ENCODE measurements around the gene SYMPK. TPM values are rescaled to one million over a fixed set of nuclear protein-coding genes. Genes with fewer than 3 reads are reported as not detected.
A peak's percentile ranks its signal among the peaks of the same experiment; 100 is the strongest.

Gene SYMPK
- total RNA-seq, 2 experiments from 2014 or later = 84.4 to 118 TPM

DNA sequence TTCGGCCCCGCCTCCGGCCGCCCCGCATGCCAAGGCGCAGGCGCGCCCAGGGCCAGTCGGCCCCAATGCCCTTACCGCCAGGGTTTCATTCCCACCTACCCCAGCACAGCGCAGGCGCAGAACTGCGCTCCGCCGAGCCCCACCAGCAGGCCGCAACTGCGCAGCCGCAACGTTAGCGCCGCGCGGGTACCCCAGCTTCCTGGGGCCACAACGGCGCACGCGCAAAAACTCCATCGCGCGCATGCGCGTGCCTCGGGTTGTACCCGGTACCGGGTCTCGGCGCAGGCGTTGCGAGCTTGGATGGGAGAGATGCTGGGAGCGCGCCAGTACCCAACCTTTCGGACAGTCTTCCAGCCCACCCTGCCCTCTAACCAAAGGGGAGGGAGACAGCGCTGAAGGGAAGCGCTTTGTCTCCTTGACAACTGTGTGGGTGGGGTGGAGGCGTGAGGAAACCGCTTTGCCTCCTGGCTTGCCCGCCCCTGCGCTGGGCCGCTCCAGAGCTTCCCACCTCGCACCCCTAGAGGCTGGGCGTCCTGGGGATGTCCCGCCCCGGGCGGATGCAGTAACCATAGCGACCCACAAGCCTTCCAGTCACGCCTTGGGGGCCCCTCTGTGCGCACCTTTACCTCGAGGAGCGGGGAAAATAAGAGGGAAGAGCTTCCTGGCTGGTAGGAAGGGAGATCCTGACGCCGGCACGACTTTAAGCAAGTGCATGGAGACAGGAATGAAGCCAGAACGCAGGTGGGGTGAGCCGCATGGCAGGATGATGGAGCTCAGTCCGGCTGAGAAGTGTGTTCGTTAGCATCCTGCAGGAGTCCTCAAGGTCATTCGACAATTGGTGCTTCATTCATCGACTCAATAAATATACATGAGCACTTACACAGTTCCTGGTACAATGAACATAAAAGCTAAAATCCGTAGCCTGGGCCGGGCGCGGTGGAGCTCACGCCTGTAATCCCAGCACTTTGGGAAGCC is 40.0 kb upstream of the SYMPK start:
- Histone ChIP-seq H3K36me3 (ENCODE audit: insufficient read depth, low read length) (peaks cover 23% of the 10 kb centered on the region), H3K9me2 (ENCODE audit: insufficient read depth, low read length) (no peaks in the 10 kb centered on the region), H3K4me1 (ENCODE audit: insufficient read depth, low read length, poor library complexity, severe bottlenecking) (peaks cover 20% of the 10 kb centered on the region), H3K27ac (ENCODE audit: low read depth, low read length, poor library complexity, severe bottlenecking) (peak overlapping the region; percentile 73), H3K4me2 (ENCODE audit: low read length) (peak overlapping the region; percentile 76), H3K4me3 (ENCODE audit: low read depth, low read length, poor library complexity, severe bottlenecking) (peak overlapping the region; percentile 94), H3K79me2 (ENCODE audit: insufficient read depth, low read depth, low read length) (peaks cover 18% of the 10 kb centered on the region; the same call in 1 of the 2 replicates), H4K20me1 (ENCODE audit: insufficient read depth, low read length) (no peaks in the 10 kb centered on the region), H3K9me3 (ENCODE audit: low read length) (no peaks in the 10 kb centered on the region), H2AFZ (ENCODE audit: low read length) (peak overlapping the region; percentile 9; the same call in 1 of the 2 replicates)
- POLR2A ChIA-PET = interaction anchor here (1.2 to 2.1 kb wide), 3 partner anchors 9 to 39 kb away, joined by 3 to 8 read pairs (median 7); partner anchors contain the start of genes FOXA3 and SYMPK
- no TSS peak for BruUV-seq (replicated peaks)
- TF ChIP-seq, protein P1, sequence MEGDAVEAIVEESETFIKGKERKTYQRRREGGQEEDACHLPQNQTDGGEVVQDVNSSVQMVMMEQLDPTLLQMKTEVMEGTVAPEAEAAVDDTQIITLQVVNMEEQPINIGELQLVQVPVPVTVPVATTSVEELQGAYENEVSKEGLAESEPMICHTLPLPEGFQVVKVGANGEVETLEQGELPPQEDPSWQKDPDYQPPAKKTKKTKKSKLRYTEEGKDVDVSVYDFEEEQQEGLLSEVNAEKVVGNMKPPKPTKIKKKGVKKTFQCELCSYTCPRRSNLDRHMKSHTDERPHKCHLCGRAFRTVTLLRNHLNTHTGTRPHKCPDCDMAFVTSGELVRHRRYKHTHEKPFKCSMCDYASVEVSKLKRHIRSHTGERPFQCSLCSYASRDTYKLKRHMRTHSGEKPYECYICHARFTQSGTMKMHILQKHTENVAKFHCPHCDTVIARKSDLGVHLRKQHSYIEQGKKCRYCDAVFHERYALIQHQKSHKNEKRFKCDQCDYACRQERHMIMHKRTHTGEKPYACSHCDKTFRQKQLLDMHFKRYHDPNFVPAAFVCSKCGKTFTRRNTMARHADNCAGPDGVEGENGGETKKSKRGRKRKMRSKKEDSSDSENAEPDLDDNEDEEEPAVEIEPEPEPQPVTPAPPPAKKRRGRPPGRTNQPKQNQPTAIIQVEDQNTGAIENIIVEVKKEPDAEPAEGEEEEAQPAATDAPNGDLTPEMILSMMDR (conservative IDR thresholded peaks at IDR 0.05; ENCODE audit: low read length) = no peak
- no peak for TF ChIP-seq EZH2phosphoT487 (IDR thresholded peaks at IDR 0.05; ENCODE audit: borderline replicate concordance, low read depth, low read length)
- intact Hi-C loops (cut with micrococcal nuclease; ENCODE audit: unreplicated experiment) = loop anchor here (2.0 kb wide), 1 partner anchor 24 kb away; no protein-coding TSS in a partner anchor
- CTCF ChIA-PET (ENCODE audit: unreplicated experiment) = no interaction called here
- peak; percentile 98 for DNase-seq (ENCODE audit: low spot score)

DNA sequence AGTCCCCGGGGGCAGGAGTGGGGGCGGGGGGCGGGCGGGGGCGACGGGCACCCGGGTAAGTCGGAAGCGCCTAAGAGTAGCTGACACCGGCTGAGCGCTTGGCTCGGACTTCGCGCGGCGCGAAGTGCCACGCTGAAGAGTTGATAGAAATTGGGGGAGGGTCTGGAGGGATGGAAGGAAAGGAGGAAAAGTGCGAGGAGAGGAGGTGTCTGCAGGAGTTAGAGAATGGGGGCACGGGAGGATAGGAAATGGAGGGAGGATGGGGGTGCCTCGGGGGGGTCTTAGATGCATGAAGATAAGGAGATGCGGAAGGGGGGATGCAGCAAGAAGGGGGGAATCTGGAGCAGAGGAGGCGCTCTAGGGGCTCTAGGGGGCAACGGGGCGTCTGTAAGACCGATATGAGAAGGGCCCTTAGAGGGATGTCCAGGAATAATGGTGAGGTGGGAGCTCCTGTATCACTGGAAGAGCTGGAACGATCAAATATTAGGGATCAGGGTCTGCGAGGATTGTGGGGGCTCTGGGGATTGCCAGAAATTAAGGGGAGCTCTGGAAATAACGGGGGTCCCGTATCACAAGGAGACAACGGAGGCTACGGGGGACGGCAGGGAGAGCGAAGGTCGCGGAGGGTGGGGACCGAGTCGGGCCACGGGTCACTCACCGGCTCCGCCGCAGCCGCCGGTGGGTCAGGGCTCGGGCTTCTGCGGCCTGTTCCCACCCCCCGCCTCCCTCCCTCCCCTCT is 39.1 kb upstream of the SYMPK start, which contains the start of gene MYPOP:
MYPOP (minus strand) TSS at position 702 of the 739 bp plus-strand sequence. CDS start 840 bp downstream, outside the sequence.
- peaks cover 18% of the 10 kb centered on the region; the same call in 1 of the 2 replicates for H3K79me2 ChIP-seq (ENCODE audit: insufficient read depth, low read depth, low read length)
- DNase-seq (ENCODE audit: low spot score) = no peak
- TF ChIP-seq, protein P1 (conservative IDR thresholded peaks at IDR 0.05; ENCODE audit: low read length) = 0 out of 2 replicates have a peak, but pooled peaks have one; percentile 28
- TF ChIP-seq EZH2phosphoT487 (IDR thresholded peaks at IDR 0.05; ENCODE audit: borderline replicate concordance, low read depth, low read length) = no peak
- peaks cover 20% of the 10 kb centered on the region for H3K4me1 ChIP-seq (ENCODE audit: insufficient read depth, low read length, poor library complexity, severe bottlenecking)
- no TSS peak for BruUV-seq (replicated peaks)
- H3K36me3 ChIP-seq (ENCODE audit: insufficient read depth, low read length) = peaks cover 30% of the 10 kb centered on the region
- peak within 1 kb of the TSS; percentile 94 for H3K4me3 ChIP-seq (ENCODE audit: low read depth, low read length, poor library complexity, severe bottlenecking)
- no peaks in the 10 kb centered on the region for H4K20me1 ChIP-seq (ENCODE audit: insufficient read depth, low read length)
- no peaks in the 10 kb centered on the region for H3K9me2 ChIP-seq (ENCODE audit: insufficient read depth, low read length)
- ChIA-PET CTCF (ENCODE audit: unreplicated experiment) (no interaction called here), POLR2A (interaction anchor here (1.2 to 2.1 kb wide), 2 partner anchors 20 to 38 kb away, joined by 3 to 8 read pairs; partner anchors contain the start of genes FOXA3 and SYMPK)
- H3K4me2 ChIP-seq (ENCODE audit: low read length) = peak within 1 kb of the TSS; percentile 81
- peak within 1 kb of the TSS; percentile 73 for H3K27ac ChIP-seq (ENCODE audit: low read depth, low read length, poor library complexity, severe bottlenecking)
- peak within 1 kb of the TSS; percentile 36; the same call in 1 of the 2 replicates for H2AFZ ChIP-seq (ENCODE audit: low read length)
- intact Hi-C loops (cut with micrococcal nuclease; ENCODE audit: unreplicated experiment) = loop anchor here (2.0 kb wide), 1 partner anchor 25 kb away; no protein-coding TSS in a partner anchor
- no peaks in the 10 kb centered on the region for H3K9me3 ChIP-seq (ENCODE audit: low read length)

All from OCI-LY7 (cell line).